ENCODE measurements around the gene FAM20C.

FAM20C gene

DNA sequence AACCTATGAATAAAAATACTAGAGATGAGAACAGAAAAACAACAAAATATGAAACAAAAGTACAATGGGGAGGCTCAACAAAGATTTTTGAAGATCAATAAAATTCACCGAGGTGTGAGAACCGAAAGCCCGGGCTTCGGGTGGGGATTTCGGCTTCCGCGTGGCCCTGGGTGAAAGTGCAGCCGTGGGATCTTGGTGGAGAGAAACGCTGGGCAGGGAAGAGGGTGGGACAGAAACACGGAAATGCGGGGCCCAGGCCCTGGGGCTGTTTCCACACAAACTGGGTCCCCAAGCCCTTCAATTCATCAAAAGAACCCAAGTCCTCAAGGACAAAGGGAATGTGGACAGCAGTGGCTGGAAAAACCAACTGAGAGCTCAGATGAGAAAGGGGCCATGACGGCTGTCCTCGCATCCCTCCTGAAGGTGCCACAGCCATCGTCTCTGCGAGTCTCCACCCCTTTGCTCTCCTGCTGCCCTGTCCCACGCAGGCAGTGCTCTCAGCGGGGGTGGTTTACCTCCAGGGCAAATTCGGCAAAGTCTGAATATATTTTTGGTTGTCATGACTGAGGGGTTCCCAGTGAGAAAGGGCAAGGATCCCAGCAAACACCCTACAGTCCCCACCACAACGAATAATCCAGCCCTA, 117.3 kb downstream of the FAM20C start (continued):
- no peak for TF ChIP-seq ZFP69B (tag by site-specific recombination; IDR thresholded peaks at IDR 0.05)
- no peak for TF ChIP-seq ZNF654 (tag by site-specific recombination; IDR thresholded peaks at IDR 0.05; ENCODE audit: low read depth)
- TF ChIP-seq ZNF776 (tag by site-specific recombination; IDR thresholded peaks at IDR 0.05; ENCODE audit: borderline replicate concordance): no peak
- no peak for TF ChIP-seq ZNF701 (tag by site-specific recombination; IDR thresholded peaks at IDR 0.05)
- TF ChIP-seq HOXA7 (CRISPR knock-in tag; IDR thresholded peaks at IDR 0.05; ENCODE audit: borderline replicate concordance): no peak
- TF ChIP-seq ZNF133 (tag by site-specific recombination; IDR thresholded peaks at IDR 0.05): no peak
- TF ChIP-seq ZNF146 (tag by site-specific recombination; IDR thresholded peaks at IDR 0.05): no peak
- no peak for TF ChIP-seq ZNF777 (tag by site-specific recombination; IDR thresholded peaks at IDR 0.05; ENCODE audit: borderline replicate concordance)
